CD4-positive, alpha-beta T cell treated with Interleukin-17A for 4 hours (primary cell): ENCODE measurements around the gene RAD51B.
"Not testable (repeated sequence)": the region's sequence is repeated elsewhere in the genome, so short reads cannot be mapped to it uniquely, and the experiment has no call there.

Experiments used
- DNase-seq: peaks from one replicate; pipeline ENCODE4 v3.0.0-alpha.2; 2020; ENCODE audit warnings: mixed read lengths

RAD51B gene

DNA sequence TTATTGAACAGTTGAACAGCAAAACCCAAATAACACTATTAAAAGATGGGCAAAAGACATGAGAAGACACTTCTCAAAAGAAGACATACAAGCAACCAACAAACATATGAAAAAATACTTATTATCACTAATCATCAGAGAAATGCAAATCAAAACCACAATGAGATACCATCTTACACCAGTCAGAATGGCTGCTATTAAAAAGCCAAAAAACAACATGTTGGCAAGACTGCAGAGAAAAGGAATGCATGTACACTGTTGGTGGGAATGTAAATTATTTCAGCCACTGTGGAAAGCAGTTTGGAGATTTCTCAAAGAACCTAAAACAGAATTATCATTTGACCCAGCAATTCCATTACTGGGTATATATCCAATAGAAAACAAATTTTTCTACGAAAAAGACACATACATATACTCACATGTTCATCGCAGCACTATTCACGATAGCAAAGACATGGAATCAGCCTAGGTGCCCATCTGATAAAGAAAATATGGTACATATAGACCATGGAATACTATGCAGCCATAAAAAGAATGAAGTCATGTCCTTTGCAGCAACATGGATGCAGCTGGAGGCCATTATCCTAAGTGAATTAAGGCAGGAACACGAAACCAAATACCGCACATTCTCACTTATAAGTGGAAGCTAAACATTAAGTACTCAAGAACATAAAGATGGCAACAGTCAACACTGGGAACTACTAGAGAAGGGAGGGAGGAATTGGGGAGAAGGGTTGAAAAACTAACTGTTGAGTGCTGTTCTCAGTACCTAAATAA lies 367.1 kb downstream of the RAD51B start:
- not testable (repeated sequence) for DNase-seq

DNA sequence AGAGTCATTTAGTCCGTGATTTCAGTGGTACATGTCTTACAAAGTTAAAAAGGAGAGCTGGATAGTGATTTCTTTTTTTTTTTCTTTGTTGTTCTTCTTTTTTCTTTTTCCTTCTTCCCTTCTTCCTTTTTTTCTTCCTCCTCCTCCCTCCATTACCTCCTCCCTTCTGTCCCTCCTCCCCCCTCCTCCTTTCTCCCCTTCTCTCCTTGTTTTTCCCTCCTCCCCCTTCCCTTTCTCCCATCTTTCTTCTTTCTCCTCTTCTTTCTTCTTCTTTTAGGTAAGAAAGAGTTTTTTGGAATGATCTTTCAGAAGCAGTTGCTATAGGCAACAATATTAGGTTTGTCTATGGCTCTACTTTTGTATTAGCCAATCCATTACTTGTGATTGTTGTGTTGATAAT lies 368.6 kb downstream of the RAD51B start:
- no peak for DNase-seq

DNA sequence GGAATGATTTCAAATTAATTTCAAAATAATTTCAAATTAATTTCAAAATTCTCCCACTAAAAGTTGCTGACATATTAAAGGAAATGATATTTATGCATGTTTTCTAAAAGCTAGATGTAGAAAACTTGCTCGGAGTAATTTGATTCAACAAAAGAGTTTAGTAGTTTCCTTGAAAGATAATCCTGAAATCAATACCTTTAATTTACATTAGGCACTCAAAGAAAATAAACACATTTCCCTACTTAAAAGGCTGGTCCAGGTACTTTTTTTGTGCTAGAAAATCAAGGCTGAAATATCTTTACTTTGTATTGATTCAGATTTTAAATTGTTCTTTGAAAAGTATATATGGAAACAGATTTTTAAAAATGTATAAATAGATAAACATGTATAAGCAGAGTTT lies 370.5 kb downstream of the RAD51B start:
- no peak for DNase-seq

GRCh38 chr14:68191567-68192321 lies 372.2 kb downstream of the RAD51B start:
- DNase-seq: no peak

GRCh38 chr14:68192935-68193334 lies 373.4 kb downstream of the RAD51B start:
- DNase-seq: no peak

- no peak for DNase-seq
Measured at GRCh38 chr14:68193970-68194681, 374.5 kb downstream of the RAD51B start.

DNA sequence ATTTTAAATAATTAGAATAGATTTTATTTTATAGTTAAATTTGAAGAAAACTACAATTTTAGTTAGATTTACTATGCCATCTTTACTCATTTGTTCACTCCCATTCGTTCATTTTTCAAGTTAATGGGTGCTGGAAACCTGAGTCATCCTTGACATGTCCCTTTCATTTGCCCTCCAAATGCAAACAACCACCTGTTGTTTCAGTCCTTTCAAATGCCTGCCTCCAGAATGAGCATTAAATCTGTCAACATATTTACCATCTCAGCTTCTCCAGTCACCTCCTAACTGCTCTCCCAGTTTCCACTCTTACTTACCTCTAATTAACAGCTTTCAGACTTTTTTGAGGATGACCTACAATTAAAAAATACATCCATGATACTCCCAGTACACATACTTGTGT lies 375.5 kb downstream of the RAD51B start:
- no peak for DNase-seq

DNA sequence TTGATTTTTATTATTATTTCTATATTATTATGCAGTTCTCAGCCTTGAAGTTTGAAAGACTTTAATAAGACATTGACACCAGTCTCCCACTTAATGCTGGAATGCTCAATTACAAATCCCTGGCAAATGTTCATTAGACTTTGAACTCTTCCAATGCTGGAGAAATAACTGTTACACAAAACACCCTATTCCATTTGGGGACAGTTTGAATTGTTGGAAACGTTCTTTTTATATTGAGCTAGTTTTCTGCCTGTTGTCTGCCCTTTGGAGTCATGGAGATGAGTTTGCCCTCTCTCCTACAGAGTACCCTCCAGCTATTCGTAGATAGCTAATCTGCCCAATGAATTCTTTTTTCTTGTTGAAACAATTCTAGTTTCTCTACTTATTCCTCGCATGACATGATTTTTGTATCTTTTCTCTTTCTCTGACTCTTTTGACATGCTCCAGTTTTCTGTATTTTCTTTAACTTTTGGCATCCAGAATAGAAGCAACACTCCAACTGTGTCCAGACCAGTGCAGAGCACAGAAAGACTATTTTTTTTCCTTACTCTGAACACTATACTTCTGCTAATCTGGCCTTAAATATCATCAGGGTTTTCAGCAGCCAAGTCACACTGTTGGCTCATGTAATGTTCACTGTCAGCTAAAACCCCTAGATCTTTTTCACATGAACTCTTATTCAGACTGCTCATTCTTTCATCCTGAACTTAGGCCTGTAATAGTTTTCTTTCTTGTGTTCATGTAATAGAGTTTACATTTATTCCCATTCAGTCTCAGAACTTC lies 379.3 kb downstream of the RAD51B start:
- DNase-seq: no peak

GRCh38 chr14:68199554-68200151 lies 380.1 kb downstream of the RAD51B start:
- DNase-seq: no peak

DNA sequence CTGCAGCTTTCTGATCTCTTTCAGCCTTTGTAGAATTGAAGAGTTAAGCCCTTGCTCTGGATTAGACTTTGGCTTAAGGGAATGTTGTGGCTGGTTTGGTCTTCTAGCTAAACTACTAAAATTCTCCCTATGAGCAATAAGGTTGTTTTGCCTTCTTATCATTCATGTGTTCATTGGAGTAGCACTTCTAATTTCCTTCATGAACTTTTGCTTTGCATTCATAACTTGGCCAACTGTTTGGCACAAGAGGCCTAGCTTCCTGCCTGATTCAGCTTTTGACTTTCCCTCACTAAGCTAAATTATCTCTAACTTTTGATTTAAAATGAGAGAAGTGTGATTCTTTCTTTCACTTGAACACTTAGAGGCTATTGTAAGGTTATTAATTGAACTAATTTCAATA lies 384.3 kb downstream of the RAD51B start:
- DNase-seq: no peak

- DNase-seq: no peak
Measured at GRCh38 chr14:68208218-68208617, 388.6 kb downstream of the RAD51B start.

GRCh38 chr14:68208626-68209317 lies 389.2 kb downstream of the RAD51B start:
- DNase-seq: no peak

DNA sequence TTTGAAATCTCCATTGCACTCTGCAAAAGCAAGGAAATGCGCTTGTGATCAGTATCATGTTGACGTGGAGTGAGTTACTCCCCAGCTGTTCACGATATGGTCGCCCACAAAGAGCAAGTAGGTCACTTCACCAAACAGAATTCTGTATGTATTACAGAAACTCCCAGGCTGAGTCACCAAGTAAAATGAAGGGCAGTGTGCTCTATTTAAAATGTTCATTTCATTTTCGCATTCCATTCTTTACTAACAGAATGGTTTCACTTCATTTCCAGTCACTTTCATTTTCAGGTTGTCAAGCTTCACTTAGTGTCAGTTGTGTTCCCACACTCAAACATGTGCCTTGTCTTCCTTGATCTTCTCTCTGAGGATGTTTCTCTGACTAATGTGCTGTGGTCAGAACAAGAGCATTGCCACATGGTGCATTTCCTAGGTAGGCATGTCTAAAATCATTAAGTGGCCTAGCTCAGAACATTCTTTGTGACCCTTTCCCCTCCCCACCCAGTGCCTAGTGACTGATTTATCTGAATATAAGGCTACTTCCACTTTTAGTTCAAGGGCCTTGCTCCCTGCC lies 391.2 kb downstream of the RAD51B start:
- DNase-seq: peak; percentile 47

DNA sequence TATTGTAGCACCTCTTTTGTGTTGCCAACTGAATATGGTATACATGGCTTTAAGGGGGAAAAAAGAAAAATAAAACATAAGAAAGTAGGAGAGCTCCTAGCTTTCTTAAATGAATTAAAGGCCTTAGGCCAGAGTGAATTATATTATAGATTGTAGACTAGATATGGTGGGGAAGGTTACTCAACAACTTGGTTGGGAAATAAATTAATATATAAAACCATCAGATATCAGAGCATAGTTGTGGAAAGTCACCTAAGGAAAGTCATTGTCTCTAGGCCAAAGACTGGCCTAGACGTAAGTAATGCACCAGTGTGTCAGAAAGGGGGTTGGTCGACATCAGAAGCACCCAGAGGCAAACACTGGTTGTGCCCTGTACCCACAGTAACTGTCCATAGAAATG lies 391.8 kb downstream of the RAD51B start:
- DNase-seq: no peak

DNA sequence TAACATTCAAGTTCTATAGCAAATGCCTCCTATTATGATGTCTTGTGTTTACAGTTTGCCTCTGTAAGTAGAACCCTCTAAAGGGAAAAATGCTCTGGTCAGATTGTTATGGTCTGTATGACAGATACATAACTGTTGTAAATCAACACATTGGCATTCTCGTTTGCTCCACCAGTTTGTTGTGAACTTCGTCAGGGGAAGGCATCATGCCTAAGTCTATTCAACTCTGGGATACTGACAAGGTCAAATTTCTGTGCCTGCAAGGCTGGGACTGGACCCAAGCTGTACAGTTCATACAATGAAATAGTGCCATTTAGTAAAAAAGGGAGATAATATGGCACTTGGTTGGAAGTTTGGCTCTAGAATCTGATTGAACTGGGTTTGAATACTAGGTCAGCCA lies 392.3 kb downstream of the RAD51B start:
- DNase-seq: no peak

- no peak for DNase-seq
Measured at GRCh38 chr14:68212361-68212760, 392.8 kb downstream of the RAD51B start.

- DNase-seq: no peak
Measured at GRCh38 chr14:68214431-68214830, 394.9 kb downstream of the RAD51B start.

GRCh38 chr14:68215629-68216028 lies 396.1 kb downstream of the RAD51B start:
- DNase-seq: no peak

- DNase-seq: no peak
Measured at GRCh38 chr14:68216079-68216478, 396.5 kb downstream of the RAD51B start.

GRCh38 chr14:68216957-68217356 lies 397.4 kb downstream of the RAD51B start:
- no peak for DNase-seq

GRCh38 chr14:68217791-68218340 lies 398.3 kb downstream of the RAD51B start:
- no peak for DNase-seq
